Stimulated activated CD4-positive, alpha-beta T cell treated with anti-CD3 and anti-CD28 coated beads, Interleukin-1b, Interleukin-23, amount 100 ng/mL, for 24 hours (primary cell): ENCODE data around the gene NREP.
A peak's percentile ranks its signal among the peaks of the same experiment; 100 is the strongest.

ENCODE experiments used
- DNase-seq, 4 experiments: peaks; one replicate each; pipeline ENCODE4 v3.0.0-alpha.2; 2020; ENCODE audit warnings: low read depth in 4 of 4, low spot score in 1 of 4

NREP gene

DNA sequence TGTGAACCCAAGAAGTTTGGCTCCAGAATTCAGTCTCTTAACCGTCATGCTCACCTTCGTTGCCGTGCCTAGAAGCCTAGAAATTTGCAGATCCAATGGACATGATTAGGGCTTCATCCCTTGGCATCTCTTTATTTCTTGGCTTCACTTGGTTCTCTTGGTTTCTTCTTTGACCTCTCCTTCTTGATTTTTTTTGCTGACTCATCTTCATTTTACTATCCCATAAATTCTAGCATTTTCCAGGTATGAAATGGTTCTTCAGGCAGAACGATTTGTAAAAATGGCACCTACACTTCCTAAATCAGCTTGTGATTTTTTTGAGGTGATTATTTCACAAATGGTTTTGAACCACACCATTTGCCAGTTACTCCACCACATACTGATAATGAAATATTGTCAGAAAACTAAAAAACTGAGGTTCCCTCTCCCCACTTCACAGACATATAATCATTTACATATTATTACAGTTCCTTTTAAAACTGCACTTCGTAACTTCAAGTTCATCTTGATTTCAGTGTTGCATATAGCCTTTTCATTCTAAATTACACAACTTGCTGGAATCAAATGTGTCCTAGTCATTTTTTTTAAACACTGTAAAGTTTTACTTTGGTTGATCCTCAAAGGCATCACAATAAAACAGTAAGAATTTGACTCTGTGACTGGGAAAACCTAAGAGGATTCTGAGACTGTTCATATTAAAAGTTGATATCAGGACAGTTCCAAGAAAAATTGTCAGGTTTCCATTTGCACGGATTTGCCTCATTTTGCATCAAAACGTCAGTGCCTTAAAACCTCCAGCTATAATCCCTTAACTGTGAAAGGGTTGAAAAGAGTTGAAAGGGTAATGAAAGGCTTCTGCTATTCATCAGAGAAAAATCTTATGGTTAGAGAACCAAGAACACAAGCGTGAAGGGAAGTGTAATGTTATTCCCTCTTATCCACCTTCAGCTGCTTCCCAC lies 8.9 kb upstream of the NREP start:
- no peak for DNase-seq

DNA sequence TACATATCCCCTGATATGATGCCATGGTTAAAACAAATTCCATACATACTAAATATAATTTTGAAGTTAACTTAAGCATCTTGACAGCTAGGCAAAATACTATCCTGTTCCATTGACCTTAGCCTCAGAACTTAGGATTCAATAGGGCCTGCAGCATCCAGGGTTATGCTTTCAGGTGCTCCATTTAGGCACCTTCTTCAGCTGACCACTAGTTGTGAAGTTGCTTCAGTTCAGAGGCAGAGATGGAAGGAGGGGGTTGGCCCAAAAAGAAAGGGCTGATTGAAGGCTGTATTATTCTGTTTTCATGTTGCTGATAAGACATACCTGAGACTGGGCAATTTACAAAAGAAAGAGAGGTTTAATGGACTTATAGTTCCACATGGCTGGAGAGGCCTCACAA lies 7.0 kb upstream of the NREP start:
- no peak for DNase-seq

DNA sequence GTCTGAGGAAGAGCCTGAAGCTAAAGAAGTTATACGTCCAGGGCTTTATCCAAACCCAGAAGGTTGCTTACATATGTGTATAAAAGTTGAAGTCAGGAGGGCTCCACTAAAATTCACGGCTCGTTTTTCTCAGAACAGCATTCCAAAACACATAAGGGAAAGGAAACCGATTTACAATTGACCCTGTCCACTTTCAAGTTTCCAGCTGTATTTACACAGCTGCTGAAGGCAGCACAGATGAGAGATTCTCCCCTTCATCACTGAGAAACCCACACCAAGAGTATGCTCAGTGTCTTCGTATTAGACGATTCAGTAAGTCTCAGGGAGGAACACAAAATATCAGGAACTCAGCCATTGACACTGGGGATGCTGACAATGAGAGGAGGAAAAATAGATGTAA lies 5.9 kb upstream of the NREP start:
- no peak for DNase-seq

DNA sequence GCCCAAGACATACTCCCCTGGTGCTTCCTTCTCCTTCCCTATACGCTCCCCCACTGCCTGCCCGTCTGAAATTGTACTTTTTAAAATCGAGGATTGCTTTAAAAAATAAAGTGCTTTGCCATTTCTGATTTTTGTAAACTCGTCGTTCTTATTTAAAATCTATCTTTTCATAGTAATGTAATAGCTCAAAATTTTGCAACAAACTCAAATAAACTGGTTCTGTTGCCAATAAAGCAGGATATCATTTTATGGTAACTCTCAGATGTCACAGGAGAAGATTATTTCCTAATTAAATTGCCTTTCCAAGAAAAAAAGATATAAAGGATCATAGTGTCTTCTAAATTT lies 1.3 kb upstream of the NREP start:
- DNase-seq, result no peak

DNA sequence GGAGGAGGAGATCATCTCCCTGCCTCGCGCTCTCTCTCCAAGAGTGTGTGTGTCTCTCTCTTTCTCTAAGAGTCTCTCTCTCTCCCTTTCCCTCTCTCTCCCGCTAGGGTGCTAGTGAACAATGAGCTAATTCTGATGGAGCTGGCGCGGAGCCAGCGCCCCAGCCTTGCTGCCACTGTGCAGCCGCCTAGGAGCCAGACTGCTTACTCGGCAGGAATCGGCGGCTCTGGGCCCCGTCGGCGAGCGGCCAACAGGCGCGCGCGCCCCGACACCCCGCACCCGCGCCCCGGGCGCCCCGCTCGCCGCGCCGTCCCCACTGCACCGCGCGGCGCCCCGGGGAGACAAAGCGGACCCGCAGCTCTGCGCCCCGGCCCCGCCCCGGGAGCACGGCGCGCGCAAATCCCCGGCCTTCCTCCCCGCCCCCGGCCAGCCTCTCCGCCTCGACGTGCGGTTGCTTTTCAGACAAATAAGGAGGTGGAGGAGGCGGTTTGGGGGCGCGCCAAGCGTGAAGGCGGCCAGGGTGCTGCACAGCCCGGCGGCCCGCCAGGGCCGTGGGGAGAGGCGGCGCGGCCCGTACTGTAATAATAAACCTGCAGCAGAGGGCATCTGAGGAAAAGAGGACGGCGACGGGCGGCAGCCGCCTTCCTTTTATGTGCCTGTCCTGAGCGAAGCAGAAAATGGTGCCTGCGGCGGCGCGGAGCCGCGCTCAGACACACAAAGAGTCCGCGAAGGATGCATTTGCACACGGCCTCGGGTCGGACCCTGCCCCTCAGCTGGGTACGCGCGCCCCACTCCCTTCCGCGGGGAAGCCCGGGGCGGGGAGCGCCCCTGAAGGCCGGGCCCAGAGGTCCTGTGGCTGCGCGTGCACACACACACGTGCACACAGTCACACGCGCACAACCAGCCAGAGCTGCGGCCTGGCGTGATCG lies 625 bp upstream of the NREP start:
- peak; percentile 32 to 75 (median 64) for DNase-seq

DNA sequence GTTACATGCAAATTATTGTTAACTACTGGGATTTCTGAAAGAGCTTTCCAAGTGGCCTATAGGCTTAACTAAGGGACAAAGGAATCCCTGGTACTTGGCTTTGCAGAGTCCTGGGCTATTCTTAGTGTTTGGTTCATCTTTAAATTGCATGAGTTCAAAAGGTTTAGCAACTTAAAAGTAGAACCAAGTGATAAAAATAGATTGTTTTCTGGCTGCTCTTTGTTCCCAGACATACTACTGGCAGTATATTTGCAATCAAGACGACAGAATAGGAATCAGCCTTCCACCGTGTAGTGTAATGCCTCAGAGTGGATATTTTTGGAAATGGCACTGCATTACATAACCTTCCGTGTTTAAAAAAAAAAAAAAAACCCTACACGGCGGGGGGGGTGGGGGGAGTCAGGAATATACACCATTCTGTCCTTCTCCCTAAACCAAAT lies 1.0 kb downstream of the NREP start:
- DNase-seq, result no peak

DNA sequence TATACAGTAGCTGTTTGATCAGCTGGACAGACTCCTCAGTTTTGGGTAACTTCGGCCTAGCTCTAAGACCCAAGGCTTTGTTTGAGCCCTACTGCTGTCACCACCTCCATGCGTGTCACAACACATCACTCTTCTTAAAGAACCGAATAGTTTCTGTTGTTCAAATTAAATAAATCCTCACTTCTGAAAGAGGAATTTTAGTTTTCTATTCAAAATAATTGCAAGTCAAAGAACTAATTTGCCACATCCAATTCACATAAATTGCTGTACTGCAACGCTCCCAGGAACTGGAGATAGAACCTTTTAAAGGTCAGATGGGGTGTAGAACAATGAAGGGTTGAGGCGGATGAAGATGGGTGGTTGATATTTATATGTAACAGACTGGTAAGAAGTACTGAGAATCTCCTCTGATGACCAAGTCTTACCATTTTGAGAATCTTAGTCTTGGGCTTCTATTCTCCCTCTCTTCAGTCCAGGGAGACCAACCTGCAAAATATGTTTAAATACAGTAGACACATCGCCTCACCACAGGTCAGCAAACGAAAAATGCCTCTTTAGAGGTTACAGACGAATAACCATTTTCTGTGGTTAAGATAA lies 1.6 kb downstream of the NREP start:
- DNase-seq, result no peak

DNA sequence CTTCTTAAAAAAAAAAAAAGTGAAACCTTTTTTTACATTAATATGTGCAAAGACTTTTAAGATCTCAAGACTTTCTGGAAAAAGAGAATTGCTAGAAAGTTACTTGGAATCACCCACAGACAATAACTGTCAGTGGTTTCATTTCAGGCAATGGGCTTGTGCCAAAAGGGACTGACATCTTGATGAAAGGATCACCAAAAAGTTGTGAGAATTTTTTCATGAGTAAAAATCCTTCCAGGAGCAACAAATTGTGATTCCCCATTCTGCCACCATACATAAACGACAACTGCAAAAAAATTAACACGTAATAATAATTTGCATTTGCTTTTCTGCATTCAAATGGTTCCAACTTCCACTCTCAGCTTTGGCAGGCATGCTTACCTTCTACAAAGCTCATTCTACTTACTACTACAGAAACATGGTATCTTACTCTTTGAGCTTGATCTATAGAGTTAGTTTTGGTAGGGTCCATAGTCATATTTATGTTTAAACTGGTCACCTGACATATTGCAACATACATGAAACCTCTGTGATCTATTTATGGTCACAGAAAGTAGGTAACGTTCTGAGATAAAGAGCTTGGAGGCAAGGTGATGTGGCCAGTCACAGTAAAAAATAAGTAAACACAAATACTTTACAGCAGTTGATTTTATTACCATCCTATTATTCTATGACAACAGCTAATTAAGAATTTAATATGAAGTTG lies 3.0 kb downstream of the NREP start:
- no peak for DNase-seq

DNA sequence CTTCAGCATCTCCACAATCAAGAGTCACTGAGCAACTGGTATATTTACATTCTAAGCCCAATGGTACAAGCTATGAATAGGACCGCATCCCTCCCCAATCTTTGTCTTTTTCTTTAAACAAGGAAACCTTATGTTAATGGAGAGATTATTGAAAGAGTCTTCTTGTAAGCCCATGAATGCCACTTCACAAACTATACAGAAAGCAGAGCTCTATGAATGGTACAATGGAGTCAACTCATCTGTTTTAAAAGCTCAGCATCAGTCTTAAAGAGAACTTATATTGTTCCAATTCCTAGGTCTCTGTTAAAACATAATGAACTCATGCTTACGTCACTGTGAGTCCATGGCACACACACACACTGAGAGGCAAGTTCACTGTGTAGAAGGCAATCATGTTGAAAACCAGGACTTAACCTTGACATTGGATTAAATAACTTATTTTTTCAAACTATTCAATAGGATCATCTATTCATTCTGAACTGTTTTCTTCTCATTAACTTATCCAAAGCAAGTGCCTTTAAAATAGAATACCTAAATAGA lies 4.5 kb downstream of the NREP start:
- DNase-seq, result no peak

DNA sequence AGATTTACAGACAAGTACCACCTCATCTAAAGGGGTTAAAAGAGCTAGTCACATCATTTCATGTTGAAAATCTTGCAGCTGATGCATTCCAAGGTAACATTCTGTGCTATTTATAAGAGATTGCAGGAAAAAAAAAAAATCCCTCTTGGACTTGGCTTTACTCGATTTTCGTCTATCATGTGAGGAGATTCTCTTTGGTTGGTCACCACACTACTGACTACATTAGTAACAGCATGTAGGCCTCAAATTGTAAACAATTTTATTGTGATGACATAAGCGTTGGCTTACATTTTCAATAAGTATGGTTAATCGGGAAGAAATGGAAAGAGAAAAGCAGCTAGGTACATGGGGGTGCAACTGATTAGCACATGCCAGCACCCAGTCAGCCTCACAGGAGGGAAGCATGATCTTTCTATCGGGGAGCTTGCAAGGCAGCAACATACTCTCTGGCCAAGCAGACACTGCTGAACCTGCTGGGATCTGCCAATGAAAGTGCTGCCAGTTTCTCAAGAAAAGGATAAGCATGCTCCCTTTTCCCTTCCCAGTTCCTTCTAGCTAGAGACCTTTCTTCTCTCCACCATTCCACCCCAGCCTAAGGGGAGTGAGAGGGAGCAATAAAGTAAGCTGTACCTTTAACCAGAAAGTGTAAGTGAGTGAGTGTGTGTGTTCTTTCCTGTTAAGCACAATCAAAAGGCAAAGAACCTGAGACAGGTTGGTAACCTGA lies 7.5 kb downstream of the NREP start:
- DNase-seq, result no peak

DNA sequence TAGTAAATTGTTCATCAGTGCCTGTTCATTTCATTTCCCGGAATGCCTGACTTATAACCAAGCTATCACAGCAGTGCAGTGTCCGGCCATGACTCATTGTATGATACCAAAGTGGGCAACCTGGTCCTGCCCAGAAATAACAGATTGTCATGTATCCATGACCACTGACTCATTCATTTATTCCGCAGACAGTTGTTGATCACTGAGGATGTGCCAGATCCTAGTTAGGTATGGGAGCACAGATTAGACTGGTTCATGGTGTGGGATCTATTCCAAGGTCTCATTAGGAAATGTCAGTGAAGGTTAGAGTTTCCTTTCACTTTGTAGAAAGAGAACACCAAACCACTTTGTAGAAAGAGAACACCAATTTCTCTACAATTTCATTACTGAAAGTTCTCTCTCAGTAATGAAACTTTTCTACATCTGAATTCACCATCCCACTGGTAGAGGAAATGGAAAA lies 8.7 kb downstream of the NREP start:
- DNase-seq, result no peak

DNA sequence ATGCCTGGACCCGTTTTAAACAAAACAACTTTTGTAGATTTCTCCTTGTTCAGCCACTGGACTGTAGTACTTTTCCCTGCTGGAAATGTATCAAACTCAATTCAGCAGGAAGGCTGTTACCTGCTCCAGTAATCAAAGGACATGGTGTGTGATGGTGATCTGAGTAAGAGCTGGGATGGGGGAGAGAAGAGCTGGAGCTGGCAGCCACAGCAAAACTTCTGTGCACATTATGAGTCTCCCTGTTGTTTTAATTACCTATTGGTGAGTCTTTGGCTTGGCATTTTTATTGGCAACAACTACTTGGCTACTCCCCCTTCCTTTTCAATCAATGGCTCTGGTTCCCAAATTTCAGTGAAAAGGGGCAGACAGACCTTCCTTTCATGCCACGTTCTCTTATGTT lies 9.7 kb downstream of the NREP start:
- DNase-seq, result no peak

DNA sequence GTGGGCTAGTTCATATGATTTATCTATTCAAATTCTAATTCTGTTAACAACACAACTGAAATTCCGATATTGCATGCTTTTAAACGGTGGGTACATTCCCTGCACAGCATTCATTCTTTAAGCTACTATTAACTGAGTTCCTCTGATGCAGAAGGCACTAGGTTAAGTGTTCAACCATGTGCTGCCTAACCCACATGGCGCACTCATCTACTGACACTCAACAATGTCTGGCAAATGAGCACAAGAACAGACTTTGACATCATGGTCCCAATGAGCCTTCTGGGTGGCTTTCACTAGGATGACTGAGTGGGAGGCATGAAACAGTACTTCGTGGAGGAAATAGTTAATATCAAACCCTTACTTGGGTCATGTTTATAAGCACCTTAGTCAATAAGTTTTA lies 10.2 kb downstream of the NREP start:
- DNase-seq, result no peak

DNA sequence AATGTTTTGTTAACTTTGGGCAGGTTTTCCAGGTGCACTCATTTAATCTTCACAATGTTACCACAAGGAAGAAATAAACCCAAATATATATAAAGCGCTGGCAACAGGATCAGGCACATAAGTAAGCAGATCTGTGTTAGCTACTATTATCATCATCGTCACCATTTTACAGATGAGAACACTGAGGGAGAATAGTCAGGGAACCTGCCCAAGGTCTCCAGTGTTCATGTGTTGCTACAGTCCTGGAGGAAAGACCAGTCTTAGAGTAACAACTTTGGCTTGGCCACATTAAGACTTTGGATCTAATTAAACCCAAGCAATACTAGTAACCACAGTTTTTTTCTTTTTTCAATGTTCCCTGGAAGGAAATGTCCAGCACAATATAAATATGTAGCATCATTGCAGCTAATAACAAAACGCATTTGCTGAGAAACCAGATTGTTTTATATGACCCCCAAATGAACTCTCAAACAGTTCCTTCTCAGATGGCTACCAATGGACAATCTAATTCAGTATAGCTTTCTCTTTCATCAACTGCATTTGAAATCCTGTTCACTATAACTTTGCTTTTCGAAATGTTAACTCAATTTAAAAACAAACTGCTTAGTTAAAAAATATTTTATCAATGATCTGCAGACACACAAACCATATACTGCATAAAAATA lies 11.8 kb downstream of the NREP start:
- DNase-seq, result no peak

DNA sequence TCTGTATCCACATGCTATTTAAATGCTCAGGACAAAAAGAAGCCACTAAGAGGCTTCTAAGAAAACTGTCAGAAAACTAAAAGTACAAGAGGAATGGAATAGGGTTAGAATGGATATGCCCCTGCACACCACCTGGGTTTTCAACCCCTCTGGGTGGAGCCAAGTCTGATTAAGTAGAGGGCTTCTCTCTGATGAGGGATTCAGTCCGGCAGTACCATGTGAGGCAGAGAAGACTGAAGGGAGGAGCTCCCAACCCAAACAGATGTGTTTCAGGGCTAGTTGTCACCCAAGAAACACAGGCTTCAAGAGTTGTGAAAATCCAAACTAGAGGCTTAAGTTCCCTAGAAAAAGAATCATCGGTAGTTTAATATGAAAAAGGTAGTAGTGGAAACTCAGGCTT lies 12.5 kb downstream of the NREP start:
- no peak for DNase-seq

DNA sequence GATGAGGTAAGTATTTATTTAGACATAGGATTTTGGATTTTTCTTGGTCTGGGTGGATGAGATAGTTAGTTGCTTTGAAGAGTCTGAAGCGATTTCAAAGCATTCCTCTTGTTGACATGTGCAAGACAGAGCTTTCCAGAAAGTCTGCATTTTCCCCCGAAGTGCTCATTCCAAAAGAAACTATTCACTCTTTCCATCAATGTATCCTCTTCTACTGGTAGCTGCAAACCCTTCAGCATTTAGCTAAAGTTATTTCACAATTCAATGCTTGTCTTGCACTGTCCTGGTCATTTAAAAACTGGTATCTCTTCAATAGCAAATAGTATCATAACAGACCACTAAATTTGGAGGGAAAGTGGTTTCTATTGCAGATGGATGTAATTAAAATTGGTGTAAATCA lies 13.0 kb downstream of the NREP start:
- DNase-seq, result no peak

DNA sequence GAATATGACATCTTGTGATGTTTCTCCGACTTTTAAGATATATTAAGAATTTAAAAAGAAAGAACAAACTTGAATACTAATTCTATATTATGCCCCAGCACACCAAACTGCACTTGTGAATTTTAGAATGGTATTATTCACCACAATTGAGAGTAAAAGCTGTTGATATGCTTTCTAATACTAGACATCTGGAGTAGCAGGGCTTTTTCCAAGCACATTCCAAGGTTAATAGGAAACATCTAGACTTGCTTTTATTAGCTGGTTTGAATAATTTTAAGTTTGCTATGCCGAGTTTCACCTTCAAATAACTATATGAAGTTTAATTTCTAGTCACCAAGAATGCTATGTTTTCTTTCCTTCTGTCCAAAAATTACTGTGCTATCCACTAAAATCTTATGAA lies 13.5 kb downstream of the NREP start:
- DNase-seq, result no peak

DNA sequence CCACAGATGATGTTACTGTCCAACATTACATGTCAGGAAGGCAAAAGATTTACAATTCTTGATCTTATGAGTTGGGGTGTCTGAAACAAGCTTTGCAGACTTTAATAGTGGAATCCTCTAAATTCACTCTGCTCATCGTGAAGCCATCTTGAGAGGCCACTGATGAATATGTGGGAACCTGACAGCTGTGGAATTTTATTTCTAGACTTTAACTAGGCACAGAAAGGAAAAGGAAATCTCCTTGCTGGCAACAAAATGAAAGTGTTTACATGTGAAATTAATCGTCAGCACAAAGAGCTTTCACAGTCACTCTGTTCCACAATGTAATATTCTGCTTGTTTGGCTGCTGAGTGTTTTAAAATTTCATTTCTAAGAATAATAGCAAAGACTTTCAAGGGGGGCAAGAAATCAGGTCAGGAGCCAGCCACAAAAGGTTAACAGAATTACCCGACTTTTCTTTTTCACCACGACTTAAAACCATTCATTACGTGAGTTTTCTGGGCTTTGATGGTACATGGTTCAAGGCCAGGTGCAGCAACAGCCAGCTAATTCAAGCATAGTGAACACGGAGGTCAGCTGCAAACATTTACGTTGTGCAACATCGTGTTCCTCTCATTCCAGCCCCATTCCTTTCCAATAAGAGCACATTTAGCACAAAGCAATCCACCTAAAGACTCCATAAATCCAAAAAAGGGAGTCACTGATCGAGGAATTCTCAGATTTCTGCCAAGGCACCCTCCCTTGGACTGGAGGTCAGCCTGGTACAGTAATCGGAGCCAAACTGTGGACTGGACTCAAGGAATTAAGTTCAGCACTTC lies 14.6 kb downstream of the NREP start:
- no peak for DNase-seq

DNA sequence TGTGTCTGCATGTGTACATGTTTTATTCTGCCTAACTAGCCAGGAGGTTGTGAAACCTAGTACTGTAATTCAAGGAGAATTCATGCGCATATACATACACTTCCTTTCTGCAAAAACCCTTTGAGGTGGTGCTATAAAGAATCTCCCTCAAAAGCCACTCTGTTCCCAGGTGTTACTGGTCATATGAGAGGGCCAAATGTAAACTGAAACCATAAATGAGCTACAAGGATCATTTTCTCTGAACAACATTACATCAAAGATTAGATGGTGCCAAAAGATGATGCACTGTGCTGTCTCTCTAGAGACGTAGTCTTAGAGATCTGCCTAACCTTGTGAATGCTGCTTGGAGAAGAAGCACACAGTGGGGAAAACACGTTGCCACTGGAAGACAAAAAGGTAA lies 15.7 kb downstream of the NREP start:
- no peak for DNase-seq
